ENCODE data around the gene AUTS2.

DNA sequence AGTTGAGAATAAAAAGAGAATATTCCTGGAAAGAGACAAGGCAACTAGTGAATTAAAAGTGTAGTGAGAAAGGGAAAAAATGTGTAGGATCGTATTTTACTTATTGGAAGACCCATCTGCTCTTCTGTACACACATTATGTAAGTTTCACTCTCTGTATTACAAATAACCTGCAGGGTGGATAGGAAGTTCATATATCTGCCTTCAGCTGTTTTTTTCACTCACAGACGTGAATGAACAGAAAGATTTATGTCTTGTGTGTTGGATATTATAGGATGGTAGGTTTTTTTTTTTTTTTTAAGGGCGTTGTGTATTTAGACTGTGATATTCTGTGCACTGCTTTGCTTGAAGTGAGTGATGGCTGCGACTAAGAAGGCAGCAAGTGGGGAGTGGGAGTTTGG is 266.5 kb downstream of the AUTS2 start:
- no peak for TF ChIP-seq MEIS1 (CRISPR knock-in tag; IDR thresholded peaks at IDR 0.05; ENCODE audit: borderline replicate concordance)
- no peak for TF ChIP-seq ZNF560 (tag by site-specific recombination; IDR thresholded peaks at IDR 0.05; ENCODE audit: borderline replicate concordance)
- no peak for TF ChIP-seq ZNF670 (tag by site-specific recombination; IDR thresholded peaks at IDR 0.05; ENCODE audit: low read depth)
- TF ChIP-seq, protein P1, sequence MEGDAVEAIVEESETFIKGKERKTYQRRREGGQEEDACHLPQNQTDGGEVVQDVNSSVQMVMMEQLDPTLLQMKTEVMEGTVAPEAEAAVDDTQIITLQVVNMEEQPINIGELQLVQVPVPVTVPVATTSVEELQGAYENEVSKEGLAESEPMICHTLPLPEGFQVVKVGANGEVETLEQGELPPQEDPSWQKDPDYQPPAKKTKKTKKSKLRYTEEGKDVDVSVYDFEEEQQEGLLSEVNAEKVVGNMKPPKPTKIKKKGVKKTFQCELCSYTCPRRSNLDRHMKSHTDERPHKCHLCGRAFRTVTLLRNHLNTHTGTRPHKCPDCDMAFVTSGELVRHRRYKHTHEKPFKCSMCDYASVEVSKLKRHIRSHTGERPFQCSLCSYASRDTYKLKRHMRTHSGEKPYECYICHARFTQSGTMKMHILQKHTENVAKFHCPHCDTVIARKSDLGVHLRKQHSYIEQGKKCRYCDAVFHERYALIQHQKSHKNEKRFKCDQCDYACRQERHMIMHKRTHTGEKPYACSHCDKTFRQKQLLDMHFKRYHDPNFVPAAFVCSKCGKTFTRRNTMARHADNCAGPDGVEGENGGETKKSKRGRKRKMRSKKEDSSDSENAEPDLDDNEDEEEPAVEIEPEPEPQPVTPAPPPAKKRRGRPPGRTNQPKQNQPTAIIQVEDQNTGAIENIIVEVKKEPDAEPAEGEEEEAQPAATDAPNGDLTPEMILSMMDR (tag by site-specific recombination; IDR thresholded peaks at IDR 0.05), result no peak
- TF ChIP-seq ZNF416 (tag by site-specific recombination; IDR thresholded peaks at IDR 0.05), result no peak
- TF ChIP-seq, protein P2, sequence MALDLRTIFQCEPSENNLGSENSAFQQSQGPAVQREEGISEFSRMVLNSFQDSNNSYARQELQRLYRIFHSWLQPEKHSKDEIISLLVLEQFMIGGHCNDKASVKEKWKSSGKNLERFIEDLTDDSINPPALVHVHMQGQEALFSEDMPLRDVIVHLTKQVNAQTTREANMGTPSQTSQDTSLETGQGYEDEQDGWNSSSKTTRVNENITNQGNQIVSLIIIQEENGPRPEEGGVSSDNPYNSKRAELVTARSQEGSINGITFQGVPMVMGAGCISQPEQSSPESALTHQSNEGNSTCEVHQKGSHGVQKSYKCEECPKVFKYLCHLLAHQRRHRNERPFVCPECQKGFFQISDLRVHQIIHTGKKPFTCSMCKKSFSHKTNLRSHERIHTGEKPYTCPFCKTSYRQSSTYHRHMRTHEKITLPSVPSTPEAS (tag by site-specific recombination; IDR thresholded peaks at IDR 0.05), result no peak
- TF ChIP-seq GFI1B (tag by site-specific recombination; IDR thresholded peaks at IDR 0.05), result no peak
